Measurements from ENCODE around the gene SOX12. TPM values are rescaled to one million over a fixed set of nuclear protein-coding genes. Genes with fewer than 3 reads are reported as not detected.
A peak's percentile ranks its signal among the peaks of the same experiment; 100 is the strongest.

Gene SOX12
- total RNA-seq, 1 experiment from 2014 or later = 14.7 TPM

DNA sequence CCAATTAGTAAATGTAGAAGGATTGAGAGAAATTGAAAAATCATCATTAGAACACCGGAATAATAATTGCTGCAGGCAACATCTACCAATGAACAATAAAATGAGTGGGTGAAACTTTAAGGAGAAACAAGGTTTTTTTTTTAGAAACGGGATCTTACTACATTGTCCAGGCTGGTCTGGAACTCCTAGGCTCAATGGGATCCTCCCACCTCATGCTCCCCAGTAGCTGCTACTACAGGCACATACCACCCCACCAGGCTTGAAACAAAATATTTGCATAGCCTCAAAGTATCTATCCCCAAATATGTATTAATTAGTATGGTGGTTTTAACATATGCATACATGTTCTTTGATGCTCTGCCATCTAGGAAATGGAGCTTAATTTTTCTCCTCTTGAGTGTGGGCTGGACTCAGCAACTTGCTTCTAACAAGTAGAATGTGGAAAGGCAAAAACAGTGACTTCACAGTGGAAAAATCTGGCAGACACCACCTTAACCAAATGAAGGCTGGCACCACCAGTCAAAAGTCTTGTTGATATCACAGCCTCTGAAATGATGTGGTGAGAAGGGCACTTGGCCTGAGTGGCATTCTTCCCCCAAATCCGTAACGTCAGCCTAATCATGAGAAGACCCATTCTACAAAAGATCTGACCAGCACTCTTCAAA, 33.7 kb downstream of the SOX12 start:
- Histone ChIP-seq H3K27me3 (replicated peaks; ENCODE audit: control insufficient read depth, insufficient read depth, low read length) (no peaks in the 10 kb centered on the region), H3K36me3 (ENCODE audit: control insufficient read depth, insufficient read depth, low read length) (no peaks in the 10 kb centered on the region), H3K4me1 (peaks cover 54% of the 10 kb centered on the region), H3K4me3 (ENCODE audit: low read depth, low read length) (no peak overlapping the region), H3K9me3 (no peaks in the 10 kb centered on the region)
- Mint-ChIP-seq H3K36me3 (ENCODE audit: insufficient read depth, unreplicated experiment) (peaks cover 1% of the 10 kb centered on the region), H3K4me1 (ENCODE audit: low read depth, unreplicated experiment) (peaks cover 59% of the 10 kb centered on the region), H3K4me3 (ENCODE audit: unreplicated experiment) (no peak overlapping the region), H3K9me3 (ENCODE audit: unreplicated experiment) (no peaks in the 10 kb centered on the region), H3K27ac (ENCODE audit: unreplicated experiment) (peak overlapping the region; percentile 80), H3K27me3 (ENCODE audit: insufficient read depth, unreplicated experiment) (no peaks in the 10 kb centered on the region)
- BruUV-seq (replicated peaks) = no TSS peak
- TF ChIP-seq, protein P1, sequence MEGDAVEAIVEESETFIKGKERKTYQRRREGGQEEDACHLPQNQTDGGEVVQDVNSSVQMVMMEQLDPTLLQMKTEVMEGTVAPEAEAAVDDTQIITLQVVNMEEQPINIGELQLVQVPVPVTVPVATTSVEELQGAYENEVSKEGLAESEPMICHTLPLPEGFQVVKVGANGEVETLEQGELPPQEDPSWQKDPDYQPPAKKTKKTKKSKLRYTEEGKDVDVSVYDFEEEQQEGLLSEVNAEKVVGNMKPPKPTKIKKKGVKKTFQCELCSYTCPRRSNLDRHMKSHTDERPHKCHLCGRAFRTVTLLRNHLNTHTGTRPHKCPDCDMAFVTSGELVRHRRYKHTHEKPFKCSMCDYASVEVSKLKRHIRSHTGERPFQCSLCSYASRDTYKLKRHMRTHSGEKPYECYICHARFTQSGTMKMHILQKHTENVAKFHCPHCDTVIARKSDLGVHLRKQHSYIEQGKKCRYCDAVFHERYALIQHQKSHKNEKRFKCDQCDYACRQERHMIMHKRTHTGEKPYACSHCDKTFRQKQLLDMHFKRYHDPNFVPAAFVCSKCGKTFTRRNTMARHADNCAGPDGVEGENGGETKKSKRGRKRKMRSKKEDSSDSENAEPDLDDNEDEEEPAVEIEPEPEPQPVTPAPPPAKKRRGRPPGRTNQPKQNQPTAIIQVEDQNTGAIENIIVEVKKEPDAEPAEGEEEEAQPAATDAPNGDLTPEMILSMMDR (IDR thresholded peaks at IDR 0.05; ENCODE audit: insufficient read depth in 1 of 2, low read depth in 1 of 2, low read length in 1 of 2, severe bottlenecking in 1 of 2, unreplicated experiment in 1 of 2) = no peak
- CTCF ChIA-PET = no interaction called here
- DNase-seq = no peak
- POLR2A ChIA-PET = interaction anchor here (0.7 kb wide), 1 partner anchor 11 kb away, joined by 8 read pairs; no protein-coding TSS in a partner anchor
- intact Hi-C loops (cut with micrococcal nuclease; ENCODE audit: unreplicated experiment) = no loop called here

DNA sequence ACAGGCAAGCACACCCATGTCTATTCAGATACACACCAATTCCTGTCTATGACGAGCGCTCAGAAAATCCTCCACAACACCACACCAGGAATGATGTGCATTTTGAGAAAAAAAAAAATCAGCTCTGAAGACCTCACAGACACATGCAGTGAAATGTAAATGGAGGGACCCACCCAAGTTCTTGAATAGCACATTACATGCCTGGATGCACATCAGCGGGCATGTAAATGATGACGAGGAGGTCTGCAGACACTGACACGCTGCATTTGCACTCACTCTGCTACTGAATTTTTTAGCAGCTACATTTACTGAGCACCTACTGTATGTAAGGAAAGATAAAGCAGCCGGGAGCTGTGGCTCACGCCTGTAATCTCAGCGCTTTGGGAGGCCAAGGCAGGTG, 36.2 kb downstream of the SOX12 start:
- Histone ChIP-seq H3K4me3 (ENCODE audit: low read depth, low read length) (no peak overlapping the region), H3K9me3 (no peaks in the 10 kb centered on the region), H3K27me3 (replicated peaks; ENCODE audit: control insufficient read depth, insufficient read depth, low read length) (no peaks in the 10 kb centered on the region), H3K4me1 (peaks cover 66% of the 10 kb centered on the region), H3K36me3 (ENCODE audit: control insufficient read depth, insufficient read depth, low read length) (no peaks in the 10 kb centered on the region)
- no peaks in the 10 kb centered on the region for H3K9me3 Mint-ChIP-seq (ENCODE audit: unreplicated experiment)
- H3K4me1 Mint-ChIP-seq (ENCODE audit: low read depth, unreplicated experiment) = peaks cover 74% of the 10 kb centered on the region
- ChIA-PET POLR2A (interaction anchor here (0.9 to 1.3 kb wide), 3 partner anchors 10 to 24 kb away, joined by 3 to 15 read pairs (median 3); no protein-coding TSS in a partner anchor), CTCF (interaction anchor here (1.9 to 4.2 kb wide), 3 partner anchors 19 to 70 kb away, joined by 7 to 13 read pairs (median 8); partner anchors contain the start of gene TRIB3)
- no peak overlapping the region for H3K4me3 Mint-ChIP-seq (ENCODE audit: unreplicated experiment)
- H3K27me3 Mint-ChIP-seq (ENCODE audit: insufficient read depth, unreplicated experiment) = no peaks in the 10 kb centered on the region
- H3K27ac Mint-ChIP-seq (ENCODE audit: unreplicated experiment) = peak overlapping the region; percentile 49
- BruUV-seq (replicated peaks) = no TSS peak
- intact Hi-C loops (cut with micrococcal nuclease; ENCODE audit: unreplicated experiment) = loop anchor here (2.0 kb wide), 1 partner anchor 19 kb away; the partner anchor contains the start of gene TRIB3
- DNase-seq = no peak
- peaks cover 22% of the 10 kb centered on the region for H3K36me3 Mint-ChIP-seq (ENCODE audit: insufficient read depth, unreplicated experiment)
- TF ChIP-seq, protein P1 (IDR thresholded peaks at IDR 0.05; ENCODE audit: insufficient read depth in 1 of 2, low read depth in 1 of 2, low read length in 1 of 2, severe bottlenecking in 1 of 2, unreplicated experiment in 1 of 2) = no peak

DNA sequence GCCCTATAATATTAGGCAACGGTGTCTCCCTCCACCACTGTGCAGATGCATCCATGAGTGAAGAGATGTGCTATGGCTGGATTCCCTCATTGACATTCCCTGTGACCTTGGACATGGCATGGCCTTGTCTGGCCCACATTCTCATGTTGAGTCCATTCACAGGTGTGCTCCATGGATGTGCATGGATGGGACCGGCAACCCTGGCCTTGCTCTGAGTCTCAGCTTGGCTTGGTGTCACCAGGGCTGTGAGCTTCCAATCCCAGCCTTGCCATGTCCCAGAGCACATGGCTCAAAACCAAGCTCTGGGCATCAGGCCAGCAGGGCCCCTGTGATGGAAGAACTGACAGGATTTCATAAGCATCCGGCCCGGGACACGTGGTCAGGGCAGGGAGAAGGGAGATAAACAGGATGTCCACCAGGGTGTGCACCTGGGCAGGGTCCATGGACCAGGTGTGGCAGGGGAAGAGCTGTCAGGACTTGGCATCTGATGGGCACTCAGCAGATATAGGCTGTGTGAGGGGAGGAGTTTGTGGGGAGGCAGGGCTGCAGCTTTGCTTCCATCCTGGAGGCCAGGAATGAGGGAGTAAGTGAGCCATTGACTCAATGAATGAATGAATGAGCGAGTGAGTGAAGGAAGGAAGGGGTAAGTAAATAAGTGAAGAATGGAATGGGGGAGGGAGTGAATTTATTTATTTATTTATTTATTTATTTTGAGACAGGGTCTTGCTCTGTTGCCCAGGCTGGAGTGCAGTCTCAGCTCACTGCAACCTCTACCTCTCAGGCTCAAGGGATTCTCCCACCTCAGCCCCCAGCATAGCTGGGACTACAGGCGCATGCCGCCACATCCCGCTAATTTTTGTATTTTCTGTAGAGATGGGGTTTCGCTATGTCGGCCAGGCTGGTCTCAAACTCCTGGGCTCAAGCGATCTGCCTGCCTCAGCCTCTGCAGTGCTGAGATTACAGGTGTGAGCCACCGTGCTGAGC, 37.2 kb downstream of the SOX12 start:
- Mint-ChIP-seq H3K27ac (ENCODE audit: unreplicated experiment) (peak overlapping the region; percentile 49), H3K4me3 (ENCODE audit: unreplicated experiment) (no peak overlapping the region)
- intact Hi-C loops (cut with micrococcal nuclease; ENCODE audit: unreplicated experiment) = no loop called here

More for the DNA sequence above, 37.2 kb downstream of the SOX12 start:
- DNase-seq = peak; percentile 68 to 74
- Histone ChIP-seq H3K27me3 (replicated peaks; ENCODE audit: control insufficient read depth, insufficient read depth, low read length) (no peaks in the 10 kb centered on the region), H3K36me3 (ENCODE audit: control insufficient read depth, insufficient read depth, low read length) (no peaks in the 10 kb centered on the region), H3K4me1 (peaks cover 66% of the 10 kb centered on the region), H3K9me3 (no peaks in the 10 kb centered on the region), H3K4me3 (ENCODE audit: low read depth, low read length) (no peak overlapping the region)
- Mint-ChIP-seq H3K27me3 (ENCODE audit: insufficient read depth, unreplicated experiment) (no peaks in the 10 kb centered on the region), H3K4me1 (ENCODE audit: low read depth, unreplicated experiment) (peaks cover 73% of the 10 kb centered on the region), H3K36me3 (ENCODE audit: insufficient read depth, unreplicated experiment) (peaks cover 22% of the 10 kb centered on the region), H3K9me3 (ENCODE audit: unreplicated experiment) (no peaks in the 10 kb centered on the region)
- POLR2A ChIA-PET = interaction anchor here (0.6 to 1.3 kb wide), 5 partner anchors 9 to 18 kb away, joined by 3 to 15 read pairs (median 3); partner anchors contain the start of gene TRIB3
- CTCF ChIA-PET = interaction anchor here (0.9 to 4.2 kb wide), 5 partner anchors 12 to 69 kb away, joined by 3 to 13 read pairs (median 7); partner anchors contain the start of gene TRIB3
- BruUV-seq (replicated peaks) = no TSS peak
- TF ChIP-seq, protein P1 (IDR thresholded peaks at IDR 0.05; ENCODE audit: insufficient read depth in 1 of 2, low read depth in 1 of 2, low read length in 1 of 2, severe bottlenecking in 1 of 2, unreplicated experiment in 1 of 2) = peak in 1 of 2 experiments; percentile 41

Data from Caco-2 (cell line).